Measurements from ENCODE around the gene CNOT2.

The CNOT2 gene

GRCh38 chr12:70242695-70243509 lies at the start of gene CNOT2:
TSS of gene CNOT2 (plus strand) at chr12:70243433. CDS start at chr12:70278227, 34,794 bp downstream.
- peaks cover 17 to 39% of the 10 kb centered on the region in 2 donors for H3K4me1 ChIP-seq (ENCODE audit: control insufficient read depth in 1 of 2, insufficient read depth in 2 of 2, low read length in 2 of 2)
- H3K9ac ChIP-seq (ENCODE audit: low read depth in 1 of 2, low read length in 2 of 2): peak within 1 kb of the TSS; percentile 80 to 94
- H3K36me3 ChIP-seq (ENCODE audit: control insufficient read depth in 1 of 2, insufficient read depth in 2 of 2, low read length in 2 of 2): peaks cover 11% of the 10 kb centered on the region in 2 donors
- peak within 1 kb of the TSS; percentile 93 to 98 for H3K4me3 ChIP-seq (ENCODE audit: low read depth in 1 of 2, low read length in 2 of 2)
- no peaks in the 10 kb centered on the region for H3K9me3 ChIP-seq (ENCODE audit: control insufficient read depth in 1 of 2, low read length in 2 of 2)
- H3K27me3 ChIP-seq (ENCODE audit: control insufficient read depth in 1 of 2, insufficient read depth in 2 of 2, low read length in 2 of 2): no peaks in the 10 kb centered on the region
- H3K27ac ChIP-seq (ENCODE audit: low read depth, low read length): peak within 1 kb of the TSS; percentile 98

- no peaks in the 10 kb centered on the region for H3K9me3 ChIP-seq (ENCODE audit: control insufficient read depth in 1 of 2, low read length in 2 of 2)
- no peaks in the 10 kb centered on the region for H3K4me1 ChIP-seq (ENCODE audit: control insufficient read depth in 1 of 2, insufficient read depth in 2 of 2, low read length in 2 of 2)
- H3K27me3 ChIP-seq (ENCODE audit: control insufficient read depth in 1 of 2, insufficient read depth in 2 of 2, low read length in 2 of 2): no peaks in the 10 kb centered on the region
- no peaks in the 10 kb centered on the region for H3K36me3 ChIP-seq (ENCODE audit: control insufficient read depth in 1 of 2, insufficient read depth in 2 of 2, low read length in 2 of 2)
- H3K9ac ChIP-seq (ENCODE audit: low read depth in 1 of 2, low read length in 2 of 2): no peak overlapping the region
- H3K27ac ChIP-seq (ENCODE audit: low read depth, low read length): no peak overlapping the region
- no peak overlapping the region for H3K4me3 ChIP-seq (ENCODE audit: low read depth in 1 of 2, low read length in 2 of 2)
Measured at GRCh38 chr12:70194076-70194475, 49.2 kb upstream of the CNOT2 start.

GRCh38 chr12:70196811-70197281 lies 46.4 kb upstream of the CNOT2 start:
- Histone ChIP-seq H3K9ac (ENCODE audit: low read depth in 1 of 2, low read length in 2 of 2) (no peak overlapping the region), H3K27ac (ENCODE audit: low read depth, low read length) (no peak overlapping the region), H3K4me1 (ENCODE audit: control insufficient read depth in 1 of 2, insufficient read depth in 2 of 2, low read length in 2 of 2) (no peaks in the 10 kb centered on the region), H3K27me3 (ENCODE audit: control insufficient read depth in 1 of 2, insufficient read depth in 2 of 2, low read length in 2 of 2) (no peaks in the 10 kb centered on the region), H3K4me3 (ENCODE audit: low read depth in 1 of 2, low read length in 2 of 2) (no peak overlapping the region), H3K9me3 (ENCODE audit: control insufficient read depth in 1 of 2, low read length in 2 of 2) (no peaks in the 10 kb centered on the region), H3K36me3 (ENCODE audit: control insufficient read depth in 1 of 2, insufficient read depth in 2 of 2, low read length in 2 of 2) (no peaks in the 10 kb centered on the region)

GRCh38 chr12:70197345-70197744 lies 45.9 kb upstream of the CNOT2 start:
- no peak overlapping the region for H3K9ac ChIP-seq (ENCODE audit: low read depth in 1 of 2, low read length in 2 of 2)
- H3K36me3 ChIP-seq (ENCODE audit: control insufficient read depth in 1 of 2, insufficient read depth in 2 of 2, low read length in 2 of 2): no peaks in the 10 kb centered on the region
- H3K4me3 ChIP-seq (ENCODE audit: low read depth in 1 of 2, low read length in 2 of 2): no peak overlapping the region
- H3K4me1 ChIP-seq (ENCODE audit: control insufficient read depth in 1 of 2, insufficient read depth in 2 of 2, low read length in 2 of 2): no peaks in the 10 kb centered on the region
- H3K27ac ChIP-seq (ENCODE audit: low read depth, low read length): no peak overlapping the region
- no peaks in the 10 kb centered on the region for H3K27me3 ChIP-seq (ENCODE audit: control insufficient read depth in 1 of 2, insufficient read depth in 2 of 2, low read length in 2 of 2)
- no peaks in the 10 kb centered on the region for H3K9me3 ChIP-seq (ENCODE audit: control insufficient read depth in 1 of 2, low read length in 2 of 2)

GRCh38 chr12:70213707-70214106 lies 29.5 kb upstream of the CNOT2 start:
- Histone ChIP-seq H3K27me3 (ENCODE audit: control insufficient read depth in 1 of 2, insufficient read depth in 2 of 2, low read length in 2 of 2) (no peaks in the 10 kb centered on the region), H3K4me3 (ENCODE audit: low read depth in 1 of 2, low read length in 2 of 2) (no peak overlapping the region), H3K36me3 (ENCODE audit: control insufficient read depth in 1 of 2, insufficient read depth in 2 of 2, low read length in 2 of 2) (no peaks in the 10 kb centered on the region), H3K9me3 (ENCODE audit: control insufficient read depth in 1 of 2, low read length in 2 of 2) (peaks cover 10 to 22% of the 10 kb centered on the region in 2 donors), H3K27ac (ENCODE audit: low read depth, low read length) (no peak overlapping the region), H3K4me1 (ENCODE audit: control insufficient read depth in 1 of 2, insufficient read depth in 2 of 2, low read length in 2 of 2) (no peaks in the 10 kb centered on the region), H3K9ac (ENCODE audit: low read depth in 1 of 2, low read length in 2 of 2) (no peak overlapping the region)

DNA sequence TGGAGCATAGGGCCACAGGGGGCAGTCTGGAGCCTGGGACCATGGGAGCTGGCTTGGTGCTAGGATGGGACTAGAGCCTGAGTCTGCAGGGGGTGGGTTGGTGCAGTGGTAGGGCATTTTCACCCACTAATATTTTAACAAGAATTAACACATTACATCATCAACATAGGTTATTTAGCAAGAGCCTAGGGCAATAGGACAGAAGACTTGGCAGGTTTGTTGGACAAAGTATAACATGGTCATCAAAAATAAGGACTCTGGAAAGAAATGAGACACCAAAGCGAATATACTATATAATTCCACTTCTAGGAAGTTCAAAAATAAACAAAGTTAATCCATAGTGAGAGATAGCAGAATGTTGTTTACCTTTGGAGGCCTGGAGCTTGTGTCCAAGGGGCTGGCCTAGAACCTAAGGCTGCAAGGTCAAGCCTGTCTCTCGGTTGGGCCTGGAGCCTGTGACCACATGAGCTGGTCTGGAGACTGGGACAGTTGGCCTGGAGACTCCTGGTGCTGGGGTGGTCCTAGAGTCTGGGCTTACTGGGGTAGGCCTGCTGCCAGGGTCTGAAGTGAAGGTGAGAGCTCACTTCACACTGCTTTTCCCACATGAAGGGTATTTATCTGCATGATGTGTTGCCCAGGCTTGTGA lies 28.1 kb upstream of the CNOT2 start:
- H3K36me3 ChIP-seq (ENCODE audit: control insufficient read depth in 1 of 2, insufficient read depth in 2 of 2, low read length in 2 of 2): no peaks in the 10 kb centered on the region
- H3K4me1 ChIP-seq (ENCODE audit: control insufficient read depth in 1 of 2, insufficient read depth in 2 of 2, low read length in 2 of 2): no peaks in the 10 kb centered on the region
- no peak overlapping the region for H3K9ac ChIP-seq (ENCODE audit: low read depth in 1 of 2, low read length in 2 of 2)
- H3K9me3 ChIP-seq (ENCODE audit: control insufficient read depth in 1 of 2, low read length in 2 of 2): peaks cover 6 to 9% of the 10 kb centered on the region in 2 donors
- no peaks in the 10 kb centered on the region for H3K27me3 ChIP-seq (ENCODE audit: control insufficient read depth in 1 of 2, insufficient read depth in 2 of 2, low read length in 2 of 2)
- H3K27ac ChIP-seq (ENCODE audit: low read depth, low read length): no peak overlapping the region
- no peak overlapping the region for H3K4me3 ChIP-seq (ENCODE audit: low read depth in 1 of 2, low read length in 2 of 2)

GRCh38 chr12:70217416-70217815 lies 25.8 kb upstream of the CNOT2 start:
- H3K27ac ChIP-seq (ENCODE audit: low read depth, low read length): no peak overlapping the region
- no peaks in the 10 kb centered on the region for H3K27me3 ChIP-seq (ENCODE audit: control insufficient read depth in 1 of 2, insufficient read depth in 2 of 2, low read length in 2 of 2)
- H3K9me3 ChIP-seq (ENCODE audit: control insufficient read depth in 1 of 2, low read length in 2 of 2): peaks cover 6 to 8% of the 10 kb centered on the region in 2 donors
- no peaks in the 10 kb centered on the region for H3K36me3 ChIP-seq (ENCODE audit: control insufficient read depth in 1 of 2, insufficient read depth in 2 of 2, low read length in 2 of 2)
- H3K4me1 ChIP-seq (ENCODE audit: control insufficient read depth in 1 of 2, insufficient read depth in 2 of 2, low read length in 2 of 2): no peaks in the 10 kb centered on the region
- no peak overlapping the region for H3K4me3 ChIP-seq (ENCODE audit: low read depth in 1 of 2, low read length in 2 of 2)
- no peak overlapping the region for H3K9ac ChIP-seq (ENCODE audit: low read depth in 1 of 2, low read length in 2 of 2)

DNA sequence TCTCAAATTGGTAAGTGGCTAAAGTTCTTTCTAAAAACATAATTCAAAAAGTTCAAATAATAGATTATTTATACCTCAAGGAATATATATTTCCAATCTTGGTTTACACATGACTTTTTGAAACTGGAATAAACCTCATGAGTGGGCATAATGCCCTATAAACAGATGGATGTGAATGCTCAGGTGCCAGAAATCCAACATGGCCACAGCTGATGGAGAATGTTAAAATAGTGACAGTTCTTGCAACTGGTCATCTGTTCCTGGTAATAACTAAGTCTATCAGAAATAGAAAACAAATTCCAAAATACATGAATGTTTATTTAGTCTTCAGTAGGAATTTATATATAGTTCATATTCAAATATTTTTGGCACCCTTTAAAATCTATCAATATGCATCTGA lies 21.6 kb upstream of the CNOT2 start:
- Histone ChIP-seq H3K27ac (ENCODE audit: low read depth, low read length) (no peak overlapping the region), H3K9me3 (ENCODE audit: control insufficient read depth in 1 of 2, low read length in 2 of 2) (no peaks in the 10 kb centered on the region), H3K27me3 (ENCODE audit: control insufficient read depth in 1 of 2, insufficient read depth in 2 of 2, low read length in 2 of 2) (no peaks in the 10 kb centered on the region), H3K36me3 (ENCODE audit: control insufficient read depth in 1 of 2, insufficient read depth in 2 of 2, low read length in 2 of 2) (no peaks in the 10 kb centered on the region), H3K9ac (ENCODE audit: low read depth in 1 of 2, low read length in 2 of 2) (no peak overlapping the region), H3K4me1 (ENCODE audit: control insufficient read depth in 1 of 2, insufficient read depth in 2 of 2, low read length in 2 of 2) (no peaks in the 10 kb centered on the region), H3K4me3 (ENCODE audit: low read depth in 1 of 2, low read length in 2 of 2) (no peak overlapping the region)

- no peak overlapping the region for H3K9ac ChIP-seq (ENCODE audit: low read depth in 1 of 2, low read length in 2 of 2)
- no peaks in the 10 kb centered on the region for H3K36me3 ChIP-seq (ENCODE audit: control insufficient read depth in 1 of 2, insufficient read depth in 2 of 2, low read length in 2 of 2)
- no peaks in the 10 kb centered on the region for H3K9me3 ChIP-seq (ENCODE audit: control insufficient read depth in 1 of 2, low read length in 2 of 2)
- no peak overlapping the region for H3K27ac ChIP-seq (ENCODE audit: low read depth, low read length)
- H3K27me3 ChIP-seq (ENCODE audit: control insufficient read depth in 1 of 2, insufficient read depth in 2 of 2, low read length in 2 of 2): no peaks in the 10 kb centered on the region
- H3K4me3 ChIP-seq (ENCODE audit: low read depth in 1 of 2, low read length in 2 of 2): no peak overlapping the region
- H3K4me1 ChIP-seq (ENCODE audit: control insufficient read depth in 1 of 2, insufficient read depth in 2 of 2, low read length in 2 of 2): peaks cover 0 to 4% of the 10 kb centered on the region in 2 donors
Measured at GRCh38 chr12:70227911-70228310, 15.3 kb upstream of the CNOT2 start.

DNA sequence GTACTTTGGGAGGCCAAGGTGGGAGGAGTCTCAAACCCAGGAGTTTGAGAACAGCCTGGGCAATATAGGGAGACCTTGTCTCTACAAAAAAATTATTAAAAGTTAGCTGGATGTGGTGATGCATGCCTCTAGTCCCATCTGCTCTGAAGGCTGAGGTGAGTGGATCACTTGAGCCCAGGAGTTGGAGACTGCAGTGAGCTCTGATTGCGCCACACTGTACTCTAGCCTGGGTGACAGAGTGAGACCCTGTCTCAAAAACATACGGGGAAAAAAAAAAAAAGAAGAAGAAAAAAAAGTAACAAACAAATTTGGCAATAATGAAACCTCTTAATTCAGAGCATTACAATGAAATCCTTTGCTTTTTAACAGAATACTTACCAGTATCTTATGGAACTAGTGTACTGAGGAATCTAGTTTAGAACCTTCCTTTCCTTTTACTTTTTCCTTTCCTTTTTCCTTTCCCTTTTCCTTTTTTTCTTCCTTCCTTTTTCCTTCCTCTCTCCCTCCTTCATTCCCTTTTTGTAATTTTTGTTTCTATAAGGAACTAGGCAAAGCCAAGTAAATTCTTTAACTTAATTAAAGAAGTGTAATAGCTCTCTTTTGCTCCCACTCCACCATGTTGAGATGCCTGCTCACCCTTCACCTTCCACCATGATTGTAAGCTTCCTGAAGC lies 12.2 kb upstream of the CNOT2 start:
- no peak overlapping the region for H3K4me3 ChIP-seq (ENCODE audit: low read depth in 1 of 2, low read length in 2 of 2)
- no peak overlapping the region for H3K9ac ChIP-seq (ENCODE audit: low read depth in 1 of 2, low read length in 2 of 2)
- H3K36me3 ChIP-seq (ENCODE audit: control insufficient read depth in 1 of 2, insufficient read depth in 2 of 2, low read length in 2 of 2): no peaks in the 10 kb centered on the region
- H3K27ac ChIP-seq (ENCODE audit: low read depth, low read length): no peak overlapping the region
- H3K27me3 ChIP-seq (ENCODE audit: control insufficient read depth in 1 of 2, insufficient read depth in 2 of 2, low read length in 2 of 2): no peaks in the 10 kb centered on the region
- no peaks in the 10 kb centered on the region for H3K9me3 ChIP-seq (ENCODE audit: control insufficient read depth in 1 of 2, low read length in 2 of 2)
- H3K4me1 ChIP-seq (ENCODE audit: control insufficient read depth in 1 of 2, insufficient read depth in 2 of 2, low read length in 2 of 2): peaks cover 0 to 4% of the 10 kb centered on the region in 2 donors

All from duodenal mucosa (tissue), 2 donors.